Keratinocyte (primary cell): Measurements from ENCODE around the gene STK24. TPM values are rescaled to one million over a fixed set of nuclear protein-coding genes. Genes with fewer than 3 reads are reported as not detected.

Experiments
- DNase-seq: peaks from one replicate; pipeline ENCODE4 v3.0.0-alpha.2; 2011; ENCODE audit warnings: low read depth, missing footprints, low spot score
- FAIRE-seq: peaks from 2 replicates; lab custom pipeline; 2011; peaks lifted over from hg19 to GRCh38; lab: Jason Lieb, UNC
- H2AFZ ChIP-seq: 2 replicates; pipeline ENCODE4 v1.6.0; 2012; ENCODE audit warnings: low read length, control low read depth, inconsistent platforms; ENCODE audit not compliant: control insufficient read depth
- H3K27ac ChIP-seq: 2 replicates; pipeline ENCODE4 v1.5.1; 2011; ENCODE audit warnings: low read length; ENCODE audit not compliant: control insufficient read depth, insufficient read depth
- H3K27me3 ChIP-seq: 3 replicates; pipeline ENCODE4 v1.6.0; 2011; ENCODE audit warnings: low read length; ENCODE audit not compliant: control insufficient read depth, insufficient read depth; ENCODE audit errors: extremely low read depth
- H3K36me3 ChIP-seq, 2 experiments: 2 replicates in 1 of 2; 3 replicates in 1 of 2; pipeline ENCODE4 v1.5.1; 2011; ENCODE audit warnings: low read length in 2 of 2, mild to moderate bottlenecking in 1 of 2; ENCODE audit not compliant: control insufficient read depth in 2 of 2, insufficient read depth in 2 of 2; ENCODE audit errors: extremely low read depth in 1 of 2
- H3K4me1 ChIP-seq: 3 replicates; pipeline ENCODE4 v1.5.1; 2011; ENCODE audit warnings: low read length; ENCODE audit not compliant: control insufficient read depth, insufficient read depth; ENCODE audit errors: extremely low read depth
- H3K4me2 ChIP-seq: 3 replicates; pipeline ENCODE4 v1.6.0; 2011; ENCODE audit warnings: low read depth, low read length; ENCODE audit not compliant: control insufficient read depth, insufficient read depth; ENCODE audit errors: extremely low read depth
- H3K4me3 ChIP-seq, 3 experiments: fragments of 200-600 bp in 1 of 3; sonication (generic) in 1 of 3; 2 replicates in 2 of 3; 3 replicates in 1 of 3; pipeline ENCODE4 v1.5.1; 2011 to 2016; ENCODE audit warnings: low read length in 3 of 3, mild to moderate bottlenecking in 3 of 3, control low read depth in 2 of 3, inconsistent platforms in 1 of 3, low read depth in 1 of 3, mixed read lengths in 1 of 3, mixed run types in 1 of 3, moderate library complexity in 1 of 3; ENCODE audit not compliant: control insufficient read depth in 2 of 3, insufficient read depth in 2 of 3; ENCODE audit errors: extremely low read depth in 1 of 3
- H3K79me2 ChIP-seq: 2 replicates; pipeline ENCODE4 v1.6.0; 2012; ENCODE audit warnings: low read length; ENCODE audit not compliant: control insufficient read depth, insufficient read depth
- H3K9ac ChIP-seq: 3 replicates; pipeline ENCODE4 v1.6.0; 2011; ENCODE audit warnings: low read length; ENCODE audit not compliant: control insufficient read depth, insufficient read depth; ENCODE audit errors: extremely low read depth
- H3K9me1 ChIP-seq: 3 replicates; pipeline ENCODE4 v1.6.0; 2011; ENCODE audit warnings: low read length; ENCODE audit not compliant: control insufficient read depth, insufficient read depth; ENCODE audit errors: extremely low read depth
- H3K9me3 ChIP-seq: 2 replicates; pipeline ENCODE4 v1.5.1; 2012; ENCODE audit warnings: low read depth, low read length; ENCODE audit not compliant: control insufficient read depth
- H4K20me1 ChIP-seq: 3 replicates; pipeline ENCODE4 v1.6.0; 2011; ENCODE audit warnings: low read length; ENCODE audit not compliant: control insufficient read depth, insufficient read depth; ENCODE audit errors: extremely low read depth
- EZH2 ChIP-seq: IDR thresholded peaks from one replicate; pipeline ENCODE4 v1.6.1; 2012; ENCODE audit warnings: inconsistent platforms, mild to moderate bottlenecking, low read length, moderate library complexity
- dilution Hi-C: fragments of 300-500 bp; cut with MboI; formaldehyde crosslinking; loops from one replicate; pipeline ENCODE4 v1.7.0; 2020; ENCODE audit warnings: low sequenced_read_pairs; ENCODE audit not compliant: extremely low pct_ligation_motif_present
- polyA plus RNA-seq, 5 experiments: library from polyadenylated mRNA; depleted of rRNA in 3 of 5; stranded (reverse) in 3 of 5; stranded (forward) in 1 of 5; unstranded in 1 of 5; fragments of >200 nt; gene quantifications; 1 replicate in 1 of 5; 2 replicates in 3 of 5; 3 replicates in 1 of 5; pipeline versions ENCODE4 v1.2.1 to v1.2.3, GENCODE V29; 2011 to 2012; ENCODE audit warnings: missing spikeins in 2 of 5, low read depth in 1 of 5, low replicate concordance in 1 of 5
- TF ChIP-seq, protein P1 (sequence below), 3 experiments: IDR thresholded peaks in 1 of 3; conservative IDR thresholded peaks in 1 of 3; optimal IDR thresholded peaks in 1 of 3; 2 replicates in 2 of 3; 3 replicates in 1 of 3; pipeline versions ENCODE3 to v1.5.1; 2011; ENCODE audit warnings: low read length in 3 of 3, mild to moderate bottlenecking in 3 of 3, moderate library complexity in 2 of 3, control low read depth in 1 of 3, inconsistent platforms in 1 of 3; ENCODE audit not compliant: insufficient read depth in 2 of 3; ENCODE audit errors: extremely low read depth in 1 of 3

Gene STK24
- polyA plus RNA-seq, 1 donor (not counting 4 experiments of a cell fraction or from before 2014, with no cell fraction given) = 81.6 TPM

DNA sequence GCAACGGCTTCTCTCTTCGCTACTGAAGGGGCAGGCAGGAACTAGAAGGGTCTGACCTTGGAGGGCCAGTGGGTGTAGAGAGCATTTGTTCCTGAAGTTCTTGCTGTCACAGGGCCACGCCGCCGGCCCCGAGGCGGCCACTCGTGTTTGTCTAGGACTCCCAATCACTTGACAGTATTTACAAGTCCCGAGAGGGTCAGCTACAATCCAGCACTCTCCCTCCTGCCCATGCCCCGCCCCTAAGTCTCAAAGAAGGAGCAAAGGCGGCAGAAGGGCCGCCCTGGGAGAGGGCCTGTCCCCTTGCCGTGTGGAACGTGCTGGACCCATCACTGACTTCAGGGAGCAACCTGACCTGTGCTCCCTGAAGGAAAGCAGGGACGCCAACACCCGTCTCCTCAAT, 118.5 kb downstream of the STK24 start:
- FAIRE-seq (no peak), DNase-seq (no peak)
- no peak overlapping the region for H3K27ac ChIP-seq

DNA sequence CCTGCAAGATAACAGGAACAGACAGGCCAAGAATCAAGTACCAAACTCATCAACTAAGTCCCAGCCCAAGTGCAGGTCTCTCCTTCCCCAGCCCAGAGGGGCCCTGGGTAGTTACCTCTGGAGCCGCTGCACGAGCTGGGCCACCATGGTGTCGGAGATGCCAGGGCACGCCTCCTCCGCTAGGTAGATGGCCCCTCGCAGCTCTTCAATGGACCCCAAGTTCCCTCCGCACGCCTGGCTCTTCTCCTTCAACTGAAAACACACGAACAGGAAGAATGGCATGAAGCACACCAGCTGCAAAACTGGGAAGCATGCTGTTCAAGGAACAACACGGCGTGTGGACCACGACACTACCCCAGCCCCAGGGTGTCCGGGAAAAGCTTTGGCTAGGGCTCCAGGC, 119.9 kb downstream of the STK24 start:
- FAIRE-seq = no peak
- Histone ChIP-seq H3K4me2 (no peak overlapping the region), H3K79me2 (peaks cover 4% of the 10 kb centered on the region), H3K36me3 (peaks cover 34 to 36% of the 10 kb centered on the region in 2 experiments), H3K9me3 (no peaks in the 10 kb centered on the region), H3K9me1 (no peaks in the 10 kb centered on the region), H3K4me1 (no peaks in the 10 kb centered on the region), H3K4me3 (no peak overlapping the region), H2AFZ (no peak overlapping the region), H3K9ac (no peak overlapping the region), H3K27me3 (no peaks in the 10 kb centered on the region), H3K27ac (no peak overlapping the region), H4K20me1 (no peaks in the 10 kb centered on the region)
- TF ChIP-seq, protein P1, sequence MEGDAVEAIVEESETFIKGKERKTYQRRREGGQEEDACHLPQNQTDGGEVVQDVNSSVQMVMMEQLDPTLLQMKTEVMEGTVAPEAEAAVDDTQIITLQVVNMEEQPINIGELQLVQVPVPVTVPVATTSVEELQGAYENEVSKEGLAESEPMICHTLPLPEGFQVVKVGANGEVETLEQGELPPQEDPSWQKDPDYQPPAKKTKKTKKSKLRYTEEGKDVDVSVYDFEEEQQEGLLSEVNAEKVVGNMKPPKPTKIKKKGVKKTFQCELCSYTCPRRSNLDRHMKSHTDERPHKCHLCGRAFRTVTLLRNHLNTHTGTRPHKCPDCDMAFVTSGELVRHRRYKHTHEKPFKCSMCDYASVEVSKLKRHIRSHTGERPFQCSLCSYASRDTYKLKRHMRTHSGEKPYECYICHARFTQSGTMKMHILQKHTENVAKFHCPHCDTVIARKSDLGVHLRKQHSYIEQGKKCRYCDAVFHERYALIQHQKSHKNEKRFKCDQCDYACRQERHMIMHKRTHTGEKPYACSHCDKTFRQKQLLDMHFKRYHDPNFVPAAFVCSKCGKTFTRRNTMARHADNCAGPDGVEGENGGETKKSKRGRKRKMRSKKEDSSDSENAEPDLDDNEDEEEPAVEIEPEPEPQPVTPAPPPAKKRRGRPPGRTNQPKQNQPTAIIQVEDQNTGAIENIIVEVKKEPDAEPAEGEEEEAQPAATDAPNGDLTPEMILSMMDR (optimal IDR thresholded peaks at IDR 0.05 in 1 of 3, IDR thresholded peaks at IDR 0.05 in 1 of 3, conservative IDR thresholded peaks at IDR 0.05 in 1 of 3; ENCODE audit: extremely low read depth in 1 of 3, insufficient read depth in 2 of 3, low read length in 3 of 3) = no peak
- TF ChIP-seq EZH2 = no peak
- DNase-seq = no peak
- dilution Hi-C loops = no loop called here

More for the DNA sequence above, 118.5 kb downstream of the STK24 start:
- H3K79me2 ChIP-seq = peaks cover 18% of the 10 kb centered on the region
- TF ChIP-seq EZH2 = no peak
- TF ChIP-seq, protein P1 (optimal IDR thresholded peaks at IDR 0.05 in 1 of 3, IDR thresholded peaks at IDR 0.05 in 1 of 3, conservative IDR thresholded peaks at IDR 0.05 in 1 of 3; ENCODE audit: extremely low read depth in 1 of 3, insufficient read depth in 2 of 3, low read length in 3 of 3) = no peak
- H3K4me3 ChIP-seq = no peak overlapping the region
- H3K36me3 ChIP-seq = peaks cover 40 to 42% of the 10 kb centered on the region in 2 experiments
- no peaks in the 10 kb centered on the region for H3K27me3 ChIP-seq
- no peak overlapping the region for H3K4me2 ChIP-seq
- no peaks in the 10 kb centered on the region for H3K9me3 ChIP-seq
- no peaks in the 10 kb centered on the region for H3K4me1 ChIP-seq
- H4K20me1 ChIP-seq = no peaks in the 10 kb centered on the region
- H3K9me1 ChIP-seq = no peaks in the 10 kb centered on the region
- dilution Hi-C loops = no loop called here
- H3K9ac ChIP-seq = no peak overlapping the region
- H2AFZ ChIP-seq = no peak overlapping the region
